Liver (tissue), 9 donors: ENCODE measurements around the gene CFAP410. TPM values are rescaled to one million over a fixed set of nuclear protein-coding genes. Genes with fewer than 3 reads are reported as not detected.

Experiments used
- DNase-seq: peaks from one replicate; pipeline ENCODE4 v3.0.0-alpha.2; 2017; ENCODE audit warnings: low spot score
- H3K27ac ChIP-seq, 2 donors: one replicate each; pipeline ENCODE4 v1.7.0; 2013; ENCODE audit warnings: inconsistent platforms in 2 of 2, low read length in 2 of 2, control low read depth in 1 of 2, low read depth in 1 of 2, mild to moderate bottlenecking in 1 of 2
- H3K27me3 ChIP-seq, 4 donors: one replicate each; pipeline versions ENCODE4 v1.6.1 to v1.7.0; 2013; ENCODE audit warnings: low read length in 3 of 4, inconsistent platforms in 1 of 4, mild to moderate bottlenecking in 1 of 4, moderate library complexity in 1 of 4; ENCODE audit not compliant: control insufficient read depth in 4 of 4, insufficient read depth in 4 of 4
- H3K36me3 ChIP-seq, 4 donors: one replicate each; pipeline versions ENCODE4 v1.6.1 to v1.7.0; 2013; ENCODE audit warnings: low read length in 3 of 4, mild to moderate bottlenecking in 3 of 4, low read depth in 1 of 4, moderate library complexity in 1 of 4; ENCODE audit not compliant: control insufficient read depth in 4 of 4, insufficient read depth in 3 of 4
- H3K4me1 ChIP-seq, 4 donors: one replicate each; pipeline versions ENCODE4 v1.6.1 to v1.7.0; 2013; ENCODE audit warnings: low read length in 3 of 4, mild to moderate bottlenecking in 3 of 4, moderate library complexity in 1 of 4; ENCODE audit not compliant: control insufficient read depth in 4 of 4, insufficient read depth in 4 of 4
- H3K4me3 ChIP-seq, 3 donors: one replicate each; pipeline versions ENCODE4 v1.6.1 to v1.7.0; 2013; ENCODE audit warnings: low read length in 3 of 3, control low read depth in 1 of 3, low read depth in 1 of 3, mild to moderate bottlenecking in 1 of 3
- H3K9ac ChIP-seq, 2 donors: one replicate each; pipeline ENCODE4 v1.7.0; 2013; ENCODE audit warnings: low read length in 2 of 2, mild to moderate bottlenecking in 2 of 2, moderate library complexity in 2 of 2, control low read depth in 1 of 2, low read depth in 1 of 2
- H3K9me3 ChIP-seq, 4 donors: one replicate each; pipeline versions ENCODE4 v1.6.1 to v1.7.0; 2013; ENCODE audit warnings: low read length in 3 of 4; ENCODE audit not compliant: control insufficient read depth in 4 of 4
- EGR1 ChIP-seq, 2 donors: IDR thresholded peaks; 2 replicates each; pipeline ENCODE4 v1.6.1; 2016 to 2018; ENCODE audit warnings: antibody characterized with exemption in 2 of 2, low read depth in 2 of 2
- FOXA1 ChIP-seq: IDR thresholded peaks from 2 replicates; pipeline ENCODE4 v1.6.1; 2016; ENCODE audit warnings: antibody characterized with exemption
- FOXA2 ChIP-seq: IDR thresholded peaks from 2 replicates; pipeline ENCODE4 v1.6.1; 2016; ENCODE audit warnings: antibody characterized with exemption
- GABPA ChIP-seq, 2 donors: IDR thresholded peaks in 1 of 2; conservative IDR thresholded peaks in 1 of 2; 2 replicates each; pipeline ENCODE4 v1.6.1; 2016; ENCODE audit warnings: antibody characterized with exemption in 2 of 2, mild to moderate bottlenecking in 1 of 2, moderate library complexity in 1 of 2
- HNF4A ChIP-seq, 2 donors: conservative IDR thresholded peaks; 2 replicates each; pipeline ENCODE4 v1.6.1; 2016; ENCODE audit warnings: antibody characterized with exemption in 2 of 2, mild to moderate bottlenecking in 2 of 2
- HNF4G ChIP-seq: IDR thresholded peaks from 2 replicates; pipeline ENCODE4 v1.6.1; 2016; ENCODE audit warnings: antibody characterized with exemption
- NR2F2 ChIP-seq: IDR thresholded peaks from 2 replicates; pipeline ENCODE4 v1.6.1; 2016; ENCODE audit warnings: antibody characterized with exemption
- RAD21 ChIP-seq, 2 donors: IDR thresholded peaks; 2 replicates each; pipeline ENCODE4 v1.6.1; 2016; ENCODE audit warnings: antibody characterized with exemption in 2 of 2, mild to moderate bottlenecking in 2 of 2
- RXRA ChIP-seq, 2 donors: IDR thresholded peaks; 2 replicates each; pipeline ENCODE4 v1.6.1; 2017 to 2018; ENCODE audit warnings: antibody characterized with exemption in 2 of 2, mild to moderate bottlenecking in 1 of 2
- SP1 ChIP-seq: IDR thresholded peaks from 2 replicates; pipeline ENCODE4 v1.6.1; 2018; ENCODE audit warnings: antibody characterized with exemption, mild to moderate bottlenecking
- TAF1 ChIP-seq: conservative IDR thresholded peaks from 2 replicates; pipeline ENCODE4 v1.6.1; 2016; ENCODE audit warnings: antibody characterized with exemption, mild to moderate bottlenecking
- YY1 ChIP-seq: IDR thresholded peaks from 2 replicates; pipeline ENCODE4 v1.6.1; 2016; ENCODE audit warnings: antibody characterized with exemption, mild to moderate bottlenecking
- WGBS: extraction: QIAGEN DNeasy Blood & Tissue Kit; methylation state at CpG from one replicate; pipeline ENCODE4 v1.1.7; 2013; 5-methylcytosine and 5-hydroxymethylcytosine counted together
- polyA plus RNA-seq, 2 donors: library from polyadenylated mRNA; stranded (reverse) in 1 of 2; unstranded in 1 of 2; fragments of 200-250 nt in 1 of 2; fragments of >200 nt in 1 of 2; fragmentation: Nextera tagmentation in 1 of 2; extraction: Ambion mirVana in 1 of 2; gene quantifications; one replicate each; pipeline versions ENCODE4 v1.2.1 to v1.2.3, GENCODE V29; 2013 to 2015
- total RNA-seq, 2 donors: library from RNA; depleted of rRNA; stranded (reverse); fragments of >200 nt; gene quantifications; one replicate each; pipeline ENCODE4 v1.2.3, GENCODE V29; 2014
- TF ChIP-seq, protein P1 (sequence below): IDR thresholded peaks from 2 replicates; pipeline ENCODE4 v1.6.1; 2016; ENCODE audit warnings: antibody characterized with exemption
- TF ChIP-seq, protein P2 (sequence below): IDR thresholded peaks from 2 replicates; pipeline ENCODE4 v1.6.1; 2016; ENCODE audit warnings: antibody characterized with exemption, mild to moderate bottlenecking
- TF ChIP-seq, protein P3 (sequence below): IDR thresholded peaks from 2 replicates; pipeline ENCODE4 v1.6.1; 2016; ENCODE audit warnings: antibody characterized with exemption
- TF ChIP-seq, protein P4 (sequence below): fragments of 150-350 bp; IDR thresholded peaks from 2 replicates; pipeline ENCODE4 v1.5.1; 2017; ENCODE audit warnings: improper control_type of control experiment, low read depth, low read length; ENCODE audit not compliant: missing input control
- TF ChIP-seq, protein P5 (sequence below): IDR thresholded peaks from 2 replicates; pipeline ENCODE4 v1.6.1; 2016; ENCODE audit warnings: antibody characterized with exemption
- donor health status: healthy.
- donor health status: healthy.
- donor health status: healthy.
- donor health status: healthy.
- donor health status: healthy.

CFAP410 gene
- total and polyA plus RNA-seq, 4 donors, result 7.9 to 16.3 (median 12.3) TPM

DNA sequence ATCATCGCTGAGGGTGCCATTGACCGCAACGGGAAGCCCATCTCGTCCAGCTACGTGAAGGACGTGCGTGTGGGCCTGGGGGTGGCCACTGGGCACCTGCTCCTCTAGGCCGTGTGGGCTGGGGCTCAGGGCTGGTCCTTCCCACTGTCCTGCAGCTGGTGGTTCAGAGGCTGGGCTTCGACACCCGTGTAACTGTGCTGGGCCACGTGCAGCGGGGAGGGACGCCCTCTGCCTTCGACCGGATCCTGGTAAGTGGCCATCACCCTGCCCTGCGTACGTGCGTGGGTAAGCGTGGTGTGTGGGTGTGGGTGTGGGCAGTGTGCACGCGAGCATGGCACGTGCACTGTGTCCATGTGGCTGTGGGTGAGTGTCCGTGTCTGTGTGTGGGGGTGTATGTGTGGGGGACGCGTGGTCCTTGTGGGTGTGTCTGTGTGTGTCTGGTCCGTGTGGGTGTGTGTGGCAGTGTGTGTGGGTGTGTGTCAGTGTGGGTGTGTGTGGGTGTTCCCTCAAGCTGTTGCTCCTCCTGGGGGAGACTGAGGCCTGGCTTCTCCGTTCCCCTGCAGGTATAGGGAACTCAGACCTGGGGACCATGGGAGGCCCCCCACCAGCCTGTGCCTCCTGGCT, 22.8 kb downstream of the CFAP410 start:
- Histone ChIP-seq H3K4me3 (no peak overlapping the region), H3K27ac (no peak overlapping the region), H3K27me3 (no peaks in the 10 kb centered on the region), H3K9ac (no peak overlapping the region), H3K9me3 (no peaks in the 10 kb centered on the region), H3K36me3 (peaks cover 6 to 70% (median 20%) of the 10 kb centered on the region in 4 donors), H3K4me1 (no peaks in the 10 kb centered on the region)
- 95% methylated on average over 27 of the region's 27 CpGs for WGBS
- DNase-seq, result no peak
- no peak for TF ChIP-seq SP1
- no peak for TF ChIP-seq TAF1

DNA sequence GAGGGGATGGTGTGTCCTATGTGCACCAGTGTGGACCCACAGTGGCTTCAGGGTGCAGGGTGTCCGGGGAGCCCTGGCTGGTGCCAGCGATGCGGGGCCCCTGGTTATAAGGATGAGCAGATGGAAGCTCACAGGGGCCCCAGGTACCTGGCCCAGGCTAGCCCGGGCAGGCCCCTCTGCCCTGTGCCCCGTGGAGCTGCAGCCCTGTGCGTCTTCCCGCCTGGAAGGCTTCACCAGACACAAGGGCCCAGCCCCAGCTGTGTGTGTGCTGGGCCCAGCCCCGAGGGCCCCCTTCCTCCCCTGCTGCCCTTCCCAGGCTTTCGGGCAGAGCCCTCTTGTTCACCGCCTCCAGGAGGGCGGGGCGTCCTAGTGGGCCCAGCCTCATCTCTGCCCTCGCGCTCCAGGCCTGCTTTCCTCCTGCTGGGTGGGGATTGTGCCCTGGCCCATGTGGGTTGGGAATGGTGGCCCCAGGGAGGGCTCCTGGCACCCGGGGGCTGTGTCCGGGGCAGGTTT, 23.4 kb downstream of the CFAP410 start:
- H3K9ac ChIP-seq, result no peak overlapping the region
- peaks cover 12 to 72% (median 21%) of the 10 kb centered on the region in 4 donors for H3K36me3 ChIP-seq
- no peaks in the 10 kb centered on the region for H3K9me3 ChIP-seq
- 93% methylated on average over 16 of the region's 16 CpGs for WGBS
- TF ChIP-seq, protein P1, sequence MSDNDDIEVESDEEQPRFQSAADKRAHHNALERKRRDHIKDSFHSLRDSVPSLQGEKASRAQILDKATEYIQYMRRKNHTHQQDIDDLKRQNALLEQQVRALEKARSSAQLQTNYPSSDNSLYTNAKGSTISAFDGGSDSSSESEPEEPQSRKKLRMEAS, result no peak
- TF ChIP-seq GABPA (IDR thresholded peaks at IDR 0.05 in 1 of 2, conservative IDR thresholded peaks at IDR 0.05 in 1 of 2) (no peak), FOXA1 (no peak), HNF4G (no peak), YY1 (no peak), EGR1 (IDR thresholded peaks at IDR 0.05; ENCODE audit: low read depth in 2 of 2) (no peak), NR2F2 (no peak), TAF1 (no peak), RXRA (IDR thresholded peaks at IDR 0.05) (no peak), HNF4A (conservative IDR thresholded peaks at IDR 0.05) (no peak), RAD21 (IDR thresholded peaks at IDR 0.05) (no peak), FOXA2 (no peak), SP1 (no peak)
- TF ChIP-seq, protein P2, sequence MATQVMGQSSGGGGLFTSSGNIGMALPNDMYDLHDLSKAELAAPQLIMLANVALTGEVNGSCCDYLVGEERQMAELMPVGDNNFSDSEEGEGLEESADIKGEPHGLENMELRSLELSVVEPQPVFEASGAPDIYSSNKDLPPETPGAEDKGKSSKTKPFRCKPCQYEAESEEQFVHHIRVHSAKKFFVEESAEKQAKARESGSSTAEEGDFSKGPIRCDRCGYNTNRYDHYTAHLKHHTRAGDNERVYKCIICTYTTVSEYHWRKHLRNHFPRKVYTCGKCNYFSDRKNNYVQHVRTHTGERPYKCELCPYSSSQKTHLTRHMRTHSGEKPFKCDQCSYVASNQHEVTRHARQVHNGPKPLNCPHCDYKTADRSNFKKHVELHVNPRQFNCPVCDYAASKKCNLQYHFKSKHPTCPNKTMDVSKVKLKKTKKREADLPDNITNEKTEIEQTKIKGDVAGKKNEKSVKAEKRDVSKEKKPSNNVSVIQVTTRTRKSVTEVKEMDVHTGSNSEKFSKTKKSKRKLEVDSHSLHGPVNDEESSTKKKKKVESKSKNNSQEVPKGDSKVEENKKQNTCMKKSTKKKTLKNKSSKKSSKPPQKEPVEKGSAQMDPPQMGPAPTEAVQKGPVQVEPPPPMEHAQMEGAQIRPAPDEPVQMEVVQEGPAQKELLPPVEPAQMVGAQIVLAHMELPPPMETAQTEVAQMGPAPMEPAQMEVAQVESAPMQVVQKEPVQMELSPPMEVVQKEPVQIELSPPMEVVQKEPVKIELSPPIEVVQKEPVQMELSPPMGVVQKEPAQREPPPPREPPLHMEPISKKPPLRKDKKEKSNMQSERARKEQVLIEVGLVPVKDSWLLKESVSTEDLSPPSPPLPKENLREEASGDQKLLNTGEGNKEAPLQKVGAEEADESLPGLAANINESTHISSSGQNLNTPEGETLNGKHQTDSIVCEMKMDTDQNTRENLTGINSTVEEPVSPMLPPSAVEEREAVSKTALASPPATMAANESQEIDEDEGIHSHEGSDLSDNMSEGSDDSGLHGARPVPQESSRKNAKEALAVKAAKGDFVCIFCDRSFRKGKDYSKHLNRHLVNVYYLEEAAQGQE, result no peak
- TF ChIP-seq, protein P3, sequence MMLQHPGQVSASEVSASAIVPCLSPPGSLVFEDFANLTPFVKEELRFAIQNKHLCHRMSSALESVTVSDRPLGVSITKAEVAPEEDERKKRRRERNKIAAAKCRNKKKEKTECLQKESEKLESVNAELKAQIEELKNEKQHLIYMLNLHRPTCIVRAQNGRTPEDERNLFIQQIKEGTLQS, result no peak
- TF ChIP-seq, protein P4, sequence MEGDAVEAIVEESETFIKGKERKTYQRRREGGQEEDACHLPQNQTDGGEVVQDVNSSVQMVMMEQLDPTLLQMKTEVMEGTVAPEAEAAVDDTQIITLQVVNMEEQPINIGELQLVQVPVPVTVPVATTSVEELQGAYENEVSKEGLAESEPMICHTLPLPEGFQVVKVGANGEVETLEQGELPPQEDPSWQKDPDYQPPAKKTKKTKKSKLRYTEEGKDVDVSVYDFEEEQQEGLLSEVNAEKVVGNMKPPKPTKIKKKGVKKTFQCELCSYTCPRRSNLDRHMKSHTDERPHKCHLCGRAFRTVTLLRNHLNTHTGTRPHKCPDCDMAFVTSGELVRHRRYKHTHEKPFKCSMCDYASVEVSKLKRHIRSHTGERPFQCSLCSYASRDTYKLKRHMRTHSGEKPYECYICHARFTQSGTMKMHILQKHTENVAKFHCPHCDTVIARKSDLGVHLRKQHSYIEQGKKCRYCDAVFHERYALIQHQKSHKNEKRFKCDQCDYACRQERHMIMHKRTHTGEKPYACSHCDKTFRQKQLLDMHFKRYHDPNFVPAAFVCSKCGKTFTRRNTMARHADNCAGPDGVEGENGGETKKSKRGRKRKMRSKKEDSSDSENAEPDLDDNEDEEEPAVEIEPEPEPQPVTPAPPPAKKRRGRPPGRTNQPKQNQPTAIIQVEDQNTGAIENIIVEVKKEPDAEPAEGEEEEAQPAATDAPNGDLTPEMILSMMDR, result no peak
- TF ChIP-seq, protein P5, sequence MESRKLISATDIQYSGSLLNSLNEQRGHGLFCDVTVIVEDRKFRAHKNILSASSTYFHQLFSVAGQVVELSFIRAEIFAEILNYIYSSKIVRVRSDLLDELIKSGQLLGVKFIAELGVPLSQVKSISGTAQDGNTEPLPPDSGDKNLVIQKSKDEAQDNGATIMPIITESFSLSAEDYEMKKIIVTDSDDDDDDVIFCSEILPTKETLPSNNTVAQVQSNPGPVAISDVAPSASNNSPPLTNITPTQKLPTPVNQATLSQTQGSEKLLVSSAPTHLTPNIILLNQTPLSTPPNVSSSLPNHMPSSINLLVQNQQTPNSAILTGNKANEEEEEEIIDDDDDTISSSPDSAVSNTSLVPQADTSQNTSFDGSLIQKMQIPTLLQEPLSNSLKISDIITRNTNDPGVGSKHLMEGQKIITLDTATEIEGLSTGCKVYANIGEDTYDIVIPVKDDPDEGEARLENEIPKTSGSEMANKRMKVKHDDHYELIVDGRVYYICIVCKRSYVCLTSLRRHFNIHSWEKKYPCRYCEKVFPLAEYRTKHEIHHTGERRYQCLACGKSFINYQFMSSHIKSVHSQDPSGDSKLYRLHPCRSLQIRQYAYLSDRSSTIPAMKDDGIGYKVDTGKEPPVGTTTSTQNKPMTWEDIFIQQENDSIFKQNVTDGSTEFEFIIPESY, result no peak
- no peak overlapping the region for H3K27ac ChIP-seq
- no peaks in the 10 kb centered on the region for H3K27me3 ChIP-seq
- no peak overlapping the region for H3K4me3 ChIP-seq
- H3K4me1 ChIP-seq, result no peaks in the 10 kb centered on the region
- no peak for DNase-seq
